ENCODE measurements around the gene KRT74.

KRT74 gene

DNA sequence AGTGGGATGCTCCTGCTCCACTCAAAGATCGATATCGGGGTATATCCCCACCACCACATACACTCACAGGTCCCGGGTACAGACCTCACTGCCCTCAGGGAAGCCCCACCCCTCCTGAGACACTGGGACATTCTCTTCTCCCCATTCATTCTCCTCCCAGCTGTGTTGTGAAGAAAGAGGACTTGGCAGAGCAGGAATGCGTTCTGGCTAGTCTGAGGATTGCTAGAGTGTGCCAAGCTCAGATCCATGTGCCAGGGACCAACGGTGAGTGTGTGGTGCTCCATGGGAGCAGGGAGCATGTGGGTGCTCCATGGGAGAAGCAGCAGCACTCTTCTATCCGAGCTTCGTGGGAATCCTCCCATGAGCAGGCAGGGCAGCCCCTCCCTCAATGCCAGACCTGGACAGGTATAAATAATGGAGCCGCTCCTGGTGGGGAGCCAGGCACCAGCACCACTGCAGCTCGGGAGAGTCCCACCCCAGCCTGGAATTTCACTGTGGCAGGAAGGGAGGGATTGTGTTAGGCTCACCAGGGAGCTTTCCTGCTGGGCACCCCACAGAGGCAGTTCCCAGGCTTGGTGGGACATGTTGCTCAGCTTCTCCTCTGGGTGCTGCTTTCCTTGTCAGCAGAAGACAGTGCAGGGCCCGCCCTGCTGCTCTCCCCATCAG lies 51.2 kb downstream of the KRT74 start:
- DNase-seq (ENCODE audit: low read depth in 1 of 2, low spot score in 1 of 2) = no peak

DNA sequence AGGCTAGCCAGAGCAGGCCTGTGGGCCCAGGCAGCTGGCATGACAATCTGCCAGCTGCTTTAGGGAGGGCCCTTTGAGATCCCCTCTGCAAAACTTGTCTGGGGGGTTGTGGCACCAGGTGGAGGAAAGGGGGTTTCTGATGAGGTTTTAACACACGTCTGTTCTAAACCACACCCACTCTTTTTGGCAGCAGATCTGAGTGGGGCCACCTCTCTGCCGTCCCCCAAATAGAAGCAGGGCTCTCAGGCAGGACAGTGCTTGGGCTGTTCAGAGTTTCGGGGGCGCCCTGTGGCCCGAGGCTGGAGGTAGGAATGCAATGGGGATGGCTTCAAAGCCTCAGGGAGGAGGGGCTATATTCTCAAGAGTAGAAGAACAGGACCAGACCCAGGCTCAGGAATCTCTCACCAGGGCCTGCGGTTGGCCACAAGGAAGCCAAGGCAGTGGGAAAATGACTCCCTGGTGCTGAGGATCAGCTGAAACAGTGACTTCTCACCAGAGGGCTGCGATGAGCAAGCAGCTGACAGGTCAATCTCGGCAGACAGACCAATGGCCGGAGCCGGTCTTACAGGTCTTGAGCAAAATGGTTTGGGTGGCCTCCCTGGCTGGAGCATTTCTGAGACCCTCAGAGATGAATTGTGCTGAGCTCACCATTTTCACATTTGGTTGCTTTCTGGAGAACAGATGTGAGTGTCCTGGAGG lies 51.9 kb downstream of the KRT74 start:
- DNase-seq (ENCODE audit: low read depth in 1 of 2, low spot score in 1 of 2) = no peak

DNA sequence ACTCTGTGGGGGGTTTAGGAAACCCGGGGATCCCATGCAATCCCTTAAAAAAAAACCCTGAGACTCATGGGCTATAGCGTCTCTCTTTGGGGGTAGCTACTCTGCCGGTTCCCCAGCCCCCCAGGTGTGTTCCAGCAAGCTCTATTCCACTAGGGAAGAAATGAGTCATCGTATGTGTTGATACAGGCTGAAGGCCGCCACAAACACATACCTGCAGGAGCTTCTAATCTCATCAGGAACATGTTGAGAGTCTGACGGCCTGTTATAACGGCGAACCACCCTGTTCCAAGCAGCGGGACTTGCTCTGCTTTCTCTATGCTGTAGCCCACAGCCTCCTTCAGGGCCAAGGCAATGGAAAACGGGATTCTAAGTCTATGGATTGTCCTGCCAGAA lies 52.5 kb downstream of the KRT74 start:
- DNase-seq (ENCODE audit: low read depth in 1 of 2, low spot score in 1 of 2) = no peak

GRCh38 chr12:52519826-52520662 lies 53.6 kb downstream of the KRT74 start, which contains the start of gene KRT5:
Gene KRT5 (minus strand): TSS chr12:52520394. CDS start chr12:52520296, 98 bp downstream.
- no peak for DNase-seq (ENCODE audit: low read depth in 1 of 2, low spot score in 1 of 2)

GRCh38 chr12:52519387-52519703 lies 54.3 kb downstream of the KRT74 start:
- no peak for DNase-seq (ENCODE audit: low read depth in 1 of 2, low spot score in 1 of 2)

DNA sequence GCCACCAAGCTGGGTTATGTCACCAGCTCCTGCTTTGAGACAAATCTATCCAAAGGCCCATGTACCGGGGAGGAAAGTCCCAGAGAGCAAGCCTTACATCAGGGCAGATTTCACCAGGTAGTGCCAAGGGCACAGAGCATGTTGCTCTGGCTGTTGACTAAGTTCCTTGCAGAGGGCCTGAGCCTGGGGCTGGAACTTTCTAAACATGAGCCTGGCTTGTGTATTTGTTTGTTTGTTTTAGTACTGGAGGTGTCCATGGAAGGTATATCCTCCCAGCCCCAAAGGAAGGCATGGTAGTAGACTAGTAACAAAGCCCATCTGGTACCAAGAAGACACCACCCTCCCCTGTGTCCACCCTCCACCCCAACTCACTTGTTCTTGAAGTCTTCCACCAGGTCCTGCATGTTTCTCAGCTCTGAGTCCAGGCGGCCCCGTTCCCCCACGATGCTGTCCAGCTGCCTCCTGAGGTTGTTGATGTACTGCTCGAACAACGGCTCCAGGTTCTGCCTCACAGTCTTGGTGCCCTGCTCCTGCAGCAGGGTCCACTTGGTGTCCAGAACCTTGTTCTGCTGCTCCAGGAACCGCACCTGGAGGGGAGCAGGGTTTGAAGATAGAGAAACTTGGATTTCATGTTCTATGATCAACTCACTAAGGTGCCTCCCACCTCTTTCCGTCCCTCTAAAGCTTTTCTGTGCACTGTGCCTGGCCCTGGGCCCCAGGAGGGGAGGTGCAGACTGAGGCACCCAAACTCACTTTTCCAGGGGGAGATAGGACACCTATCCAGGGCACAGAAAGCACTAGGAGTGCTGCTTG lies 54.9 kb downstream of the KRT74 start:
- DNase-seq (ENCODE audit: low read depth in 1 of 2, low spot score in 1 of 2) = no peak

- no peak for DNase-seq (ENCODE audit: low read depth in 1 of 2, low spot score in 1 of 2)
These were observed 55.8 kb downstream of the KRT74 start for GRCh38 chr12:52517888-52518287.

DNA sequence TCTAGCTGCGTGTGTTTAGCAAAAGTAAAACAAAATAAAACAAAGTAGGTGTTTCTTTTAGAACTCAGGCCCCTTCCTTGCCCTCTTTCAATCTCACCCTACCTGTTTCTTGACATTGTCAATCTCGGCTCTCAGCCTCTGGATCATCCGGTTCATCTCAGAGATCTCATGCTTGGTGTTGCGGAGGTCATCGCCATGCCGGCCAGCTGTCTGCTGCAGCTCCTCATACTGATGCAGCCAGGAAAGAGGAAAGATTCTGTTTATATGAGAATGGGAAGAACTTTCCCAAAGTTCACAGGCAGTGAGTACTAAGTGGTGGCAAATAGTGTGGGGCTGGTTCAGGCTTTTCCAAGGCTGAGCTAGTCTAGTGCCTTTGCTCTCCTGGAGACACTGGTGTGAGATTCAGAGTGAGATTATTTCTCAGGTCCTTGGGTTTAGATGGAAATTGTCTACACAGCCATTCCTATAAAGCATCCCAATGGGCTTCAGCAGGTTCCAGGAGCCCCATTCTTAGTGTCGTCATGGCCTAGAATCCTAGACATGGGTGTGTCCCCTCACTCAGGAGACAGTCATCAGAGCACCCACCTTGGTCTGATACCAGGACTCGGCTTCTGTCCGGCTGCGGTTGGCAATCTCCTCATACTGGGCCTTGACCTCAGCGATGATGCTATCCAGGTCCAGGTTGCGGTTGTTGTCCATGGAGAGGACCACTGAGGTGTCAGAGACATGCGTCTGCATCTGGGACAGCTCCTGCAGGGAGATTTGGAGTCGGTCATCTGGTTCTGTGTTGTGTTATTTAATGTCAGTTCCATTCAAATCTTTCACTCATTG lies 56.4 kb downstream of the KRT74 start:
- no peak for DNase-seq (ENCODE audit: low read depth in 1 of 2, low spot score in 1 of 2)

DNA sequence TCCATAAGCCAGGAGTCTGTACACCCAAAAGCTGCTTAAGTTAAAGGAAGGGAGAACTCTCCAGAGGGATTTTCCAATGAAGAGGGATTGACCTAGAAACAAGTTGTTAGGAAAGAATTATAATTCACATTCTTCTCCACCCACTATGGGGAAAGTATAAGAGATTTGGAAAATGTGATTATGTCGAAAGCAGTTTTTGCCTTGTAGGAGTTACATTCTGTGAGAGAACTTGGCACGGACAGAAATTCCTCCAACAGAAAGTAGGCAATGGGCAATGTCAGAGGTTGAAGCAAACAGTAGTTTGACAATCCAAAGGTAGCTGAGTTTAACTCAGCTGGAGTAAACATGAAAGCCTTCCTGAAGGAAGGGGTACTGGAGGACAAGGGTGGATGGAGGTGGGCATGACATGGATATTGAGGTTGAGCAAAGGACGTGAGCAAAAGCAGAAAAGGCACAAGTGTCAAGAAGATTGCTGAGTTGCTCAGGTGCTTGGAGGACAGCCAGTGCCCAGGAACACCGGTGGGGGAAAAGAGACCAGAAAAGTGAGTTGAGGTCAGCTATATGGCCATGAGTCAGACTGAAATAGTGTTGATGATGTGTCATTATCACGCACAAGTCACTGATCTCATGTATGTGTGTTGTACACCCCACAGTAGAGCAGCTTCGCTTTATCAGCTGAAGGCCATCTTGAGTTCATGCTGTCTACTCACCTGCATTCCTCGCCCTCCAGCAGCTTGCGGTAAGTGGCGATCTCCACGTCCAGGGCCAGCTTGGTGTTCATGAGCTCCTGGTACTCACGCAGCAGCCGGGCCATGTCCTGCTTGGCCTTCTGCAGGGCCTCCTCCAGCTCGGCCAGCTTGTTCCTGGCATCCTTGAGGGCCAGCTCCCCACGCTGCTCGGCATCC lies 57.5 kb downstream of the KRT74 start:
- DNase-seq (ENCODE audit: low read depth in 1 of 2, low spot score in 1 of 2) = no peak

Data from stimulated activated CD4-positive, alpha-beta T cell treated with anti-CD3 and anti-CD28 coated beads, Interleukin-15, amount 100 ng/mL, for 1 hour (primary cell).